ENCODE data around the gene MFSD12.
"Not testable (repeated sequence)": the region's sequence is repeated elsewhere in the genome, so short reads cannot be mapped to it uniquely, and the experiment has no call there.

Gene MFSD12

DNA sequence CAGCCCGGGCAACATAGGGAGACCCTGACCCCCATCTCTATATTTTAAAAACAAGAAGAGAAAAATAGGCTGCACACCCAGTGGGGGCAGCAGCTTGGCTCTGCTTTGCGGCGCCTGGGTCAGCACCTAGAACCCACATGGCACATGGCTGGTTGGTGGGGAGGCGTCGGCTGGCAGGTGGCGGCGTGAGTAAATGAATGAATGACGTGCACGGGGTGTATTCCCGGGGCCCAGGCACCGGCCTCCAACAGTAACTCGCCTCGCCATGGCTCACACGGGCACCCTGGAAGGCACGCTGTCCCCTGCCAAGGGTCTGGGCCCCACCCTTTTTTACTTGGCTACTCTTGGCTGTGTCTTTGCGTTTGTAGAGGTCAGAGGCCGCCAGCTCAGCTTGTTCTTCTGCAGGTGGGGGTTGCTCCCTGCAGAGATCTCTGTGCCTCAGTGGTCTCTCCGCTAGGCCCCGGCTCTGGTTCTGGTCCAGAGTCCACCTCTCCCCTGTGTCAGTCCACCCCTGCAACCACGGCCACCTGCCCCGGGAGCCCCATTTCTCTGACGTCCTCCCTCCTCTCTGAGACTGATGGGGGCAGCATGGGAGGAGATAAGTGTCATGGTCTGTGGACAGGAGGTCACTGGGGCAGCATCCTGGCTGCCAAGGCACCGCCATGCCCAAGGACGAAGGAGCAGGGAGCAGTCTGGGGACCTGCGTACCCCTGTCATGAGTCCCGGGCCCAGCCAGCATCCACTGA is 45.7 kb downstream of the MFSD12 start:
- TF ChIP-seq POLR2A (IDR thresholded peaks at IDR 0.05; ENCODE audit: extremely low read depth, insufficient read length) (no peak), MYC (IDR thresholded peaks at IDR 0.05; ENCODE audit: low read depth, low read length) (no peak)
- TF ChIP-seq, protein P1, sequence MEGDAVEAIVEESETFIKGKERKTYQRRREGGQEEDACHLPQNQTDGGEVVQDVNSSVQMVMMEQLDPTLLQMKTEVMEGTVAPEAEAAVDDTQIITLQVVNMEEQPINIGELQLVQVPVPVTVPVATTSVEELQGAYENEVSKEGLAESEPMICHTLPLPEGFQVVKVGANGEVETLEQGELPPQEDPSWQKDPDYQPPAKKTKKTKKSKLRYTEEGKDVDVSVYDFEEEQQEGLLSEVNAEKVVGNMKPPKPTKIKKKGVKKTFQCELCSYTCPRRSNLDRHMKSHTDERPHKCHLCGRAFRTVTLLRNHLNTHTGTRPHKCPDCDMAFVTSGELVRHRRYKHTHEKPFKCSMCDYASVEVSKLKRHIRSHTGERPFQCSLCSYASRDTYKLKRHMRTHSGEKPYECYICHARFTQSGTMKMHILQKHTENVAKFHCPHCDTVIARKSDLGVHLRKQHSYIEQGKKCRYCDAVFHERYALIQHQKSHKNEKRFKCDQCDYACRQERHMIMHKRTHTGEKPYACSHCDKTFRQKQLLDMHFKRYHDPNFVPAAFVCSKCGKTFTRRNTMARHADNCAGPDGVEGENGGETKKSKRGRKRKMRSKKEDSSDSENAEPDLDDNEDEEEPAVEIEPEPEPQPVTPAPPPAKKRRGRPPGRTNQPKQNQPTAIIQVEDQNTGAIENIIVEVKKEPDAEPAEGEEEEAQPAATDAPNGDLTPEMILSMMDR (IDR thresholded peaks at IDR 0.05; ENCODE audit: low read depth, low read length), result no peak
- TF ChIP-seq, protein P2, sequence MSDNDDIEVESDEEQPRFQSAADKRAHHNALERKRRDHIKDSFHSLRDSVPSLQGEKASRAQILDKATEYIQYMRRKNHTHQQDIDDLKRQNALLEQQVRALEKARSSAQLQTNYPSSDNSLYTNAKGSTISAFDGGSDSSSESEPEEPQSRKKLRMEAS (IDR thresholded peaks at IDR 0.05; ENCODE audit: low read depth, low read length), result no peak
- DNase-seq (ENCODE audit: low read depth), result no peak
- H3K4me3 ChIP-seq (ENCODE audit: low read depth, low read length), result no peak overlapping the region

DNA sequence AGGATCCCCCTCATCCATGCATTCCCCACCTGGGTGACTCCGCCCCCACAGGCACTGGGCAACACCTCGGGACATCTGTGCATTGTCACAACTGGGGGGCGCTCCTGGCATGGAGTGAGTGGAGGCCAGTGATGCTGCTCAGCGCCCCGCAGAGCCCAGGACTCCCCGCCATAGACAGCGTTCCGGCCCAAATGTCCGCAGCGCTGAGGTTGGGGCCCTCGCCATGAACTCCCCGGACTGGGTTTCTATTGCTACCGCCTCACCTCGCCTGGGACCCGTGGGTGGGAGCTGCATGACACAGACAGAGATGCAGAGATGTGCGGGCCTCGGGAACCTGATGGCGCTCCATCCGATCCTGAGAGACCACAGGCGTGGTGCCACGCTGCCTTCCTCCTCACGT is 46.7 kb downstream of the MFSD12 start:
- no peak for DNase-seq (ENCODE audit: low read depth)
- no peak for TF ChIP-seq MYC (IDR thresholded peaks at IDR 0.05; ENCODE audit: low read depth, low read length)
- TF ChIP-seq, protein P2 (IDR thresholded peaks at IDR 0.05; ENCODE audit: low read depth, low read length), result no peak
- TF ChIP-seq, protein P1 (IDR thresholded peaks at IDR 0.05; ENCODE audit: low read depth, low read length), result no peak
- no peak overlapping the region for H3K4me3 ChIP-seq (ENCODE audit: low read depth, low read length)

DNA sequence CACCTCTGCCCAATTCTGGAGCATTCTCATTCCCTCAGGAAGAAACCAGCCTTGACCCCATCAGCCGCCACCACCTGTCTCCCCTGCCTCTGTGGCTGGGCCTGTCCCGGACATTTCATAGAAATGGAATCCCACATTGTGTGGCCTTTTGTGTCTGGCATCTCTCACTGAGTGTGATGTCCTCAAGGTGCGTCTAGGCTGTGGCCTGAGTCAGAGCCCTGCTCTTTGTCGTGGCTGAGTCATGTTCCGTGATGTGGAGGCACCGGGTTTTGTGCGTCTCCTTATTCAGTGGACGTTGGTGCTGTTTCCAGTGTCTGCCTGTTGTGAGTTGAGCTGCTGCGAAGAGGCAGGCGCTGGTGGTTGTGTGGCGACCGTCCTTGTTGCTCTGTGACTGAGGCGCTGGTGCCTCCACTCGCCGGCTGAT is 47.8 kb downstream of the MFSD12 start:
- TF ChIP-seq, protein P2 (IDR thresholded peaks at IDR 0.05; ENCODE audit: low read depth, low read length), result no peak
- TF ChIP-seq, protein P1 (IDR thresholded peaks at IDR 0.05; ENCODE audit: low read depth, low read length), result no peak
- TF ChIP-seq MYC (IDR thresholded peaks at IDR 0.05; ENCODE audit: low read depth, low read length) (no peak), POLR2A (IDR thresholded peaks at IDR 0.05; ENCODE audit: extremely low read depth, insufficient read length) (no peak)
- DNase-seq (ENCODE audit: low read depth), result no peak
- H3K4me3 ChIP-seq (ENCODE audit: low read depth, low read length), result no peak overlapping the region

DNA sequence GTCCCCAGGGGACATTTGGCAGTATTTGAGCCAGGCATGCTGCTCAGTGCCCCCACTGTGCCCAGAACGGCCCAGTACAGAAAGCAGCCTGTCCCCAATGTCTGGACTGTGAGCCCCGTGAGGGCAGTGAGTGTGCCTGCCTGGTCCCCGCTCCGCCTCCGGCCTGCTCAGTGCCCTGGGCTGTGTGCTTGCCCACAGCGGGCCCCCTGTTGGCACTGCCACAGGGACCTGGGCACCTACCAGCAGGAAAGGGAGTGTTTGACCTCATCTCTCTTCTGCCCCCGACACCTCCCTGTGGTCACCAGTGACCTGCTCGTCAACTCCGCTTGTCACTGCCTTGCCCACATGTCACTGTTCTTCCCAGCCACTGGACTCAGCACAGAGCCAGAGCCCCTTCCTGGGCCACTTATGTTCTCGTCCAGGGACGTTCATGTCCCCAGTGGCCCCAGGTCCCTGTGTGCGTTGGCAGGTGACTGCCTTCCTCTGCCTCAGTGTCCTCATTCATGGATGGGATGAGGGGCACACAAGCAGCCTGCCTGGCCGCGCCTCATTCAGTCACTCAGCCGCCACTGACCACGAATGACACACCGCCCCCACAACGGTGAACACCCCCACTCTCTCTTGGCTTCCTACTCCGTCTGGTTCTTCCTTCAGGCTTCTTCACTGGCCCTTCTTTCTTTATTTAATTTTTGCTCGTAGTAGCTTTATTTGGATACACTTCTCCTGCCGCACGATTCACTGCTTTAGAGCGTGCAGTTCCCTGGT is 48.4 kb downstream of the MFSD12 start:
- no peak for TF ChIP-seq POLR2A (IDR thresholded peaks at IDR 0.05; ENCODE audit: extremely low read depth, insufficient read length)
- TF ChIP-seq, protein P2 (IDR thresholded peaks at IDR 0.05; ENCODE audit: low read depth, low read length), result no peak
- no peak for TF ChIP-seq MYC (IDR thresholded peaks at IDR 0.05; ENCODE audit: low read depth, low read length)
- TF ChIP-seq, protein P1 (IDR thresholded peaks at IDR 0.05; ENCODE audit: low read depth, low read length), result no peak
- no peak overlapping the region for H3K4me3 ChIP-seq (ENCODE audit: low read depth, low read length)

DNA sequence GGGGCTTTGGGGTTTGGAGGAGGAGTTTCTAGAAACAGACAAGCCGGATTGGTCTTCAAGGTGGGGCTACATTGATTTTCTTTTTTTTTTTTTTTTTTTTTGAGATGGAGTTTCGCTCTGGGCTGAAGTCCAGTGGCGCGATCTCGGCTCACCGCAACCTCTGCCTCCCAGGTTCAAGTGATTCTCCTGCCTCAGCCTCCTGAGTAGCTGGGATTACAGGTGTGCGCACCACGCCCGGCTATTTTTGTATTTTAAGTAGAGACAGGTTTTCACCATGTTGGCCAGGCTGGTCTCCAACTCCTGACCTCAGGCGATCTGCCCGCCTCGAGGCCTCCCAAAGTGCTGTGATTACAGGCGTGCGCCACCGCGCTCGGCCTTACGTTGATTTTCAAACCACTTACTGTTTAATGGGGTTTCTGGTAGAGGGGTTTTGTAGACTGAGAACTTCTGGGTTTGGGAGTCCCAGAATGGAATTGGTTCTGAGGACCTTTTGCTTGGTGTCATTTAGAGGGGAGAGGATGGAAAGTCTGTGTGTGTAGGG is 49.2 kb downstream of the MFSD12 start:
- DNase-seq (ENCODE audit: low read depth); H3K4me3 ChIP-seq (ENCODE audit: low read depth, low read length): not testable (repeated sequence)

More for the DNA sequence above, 48.4 kb downstream of the MFSD12 start:
- peak; percentile 44 for DNase-seq (ENCODE audit: low read depth)
